Bronchial epithelial cell (primary cell): Measurements from ENCODE around the gene OGG1. TPM values are rescaled to one million over a fixed set of nuclear protein-coding genes. Genes with fewer than 3 reads are reported as not detected.

Experiments used
- DNase-seq: peaks from one replicate; pipeline ENCODE4 v3.0.0-alpha.2; 2010; ENCODE audit warnings: low read depth
- FAIRE-seq: peaks from 2 replicates; lab custom pipeline; 2011; peaks lifted over from hg19 to GRCh38; lab: Jason Lieb, UNC
- H3K27me3 ChIP-seq: 2 replicates; pipeline ENCODE4 v1.5.1; 2011; ENCODE audit warnings: low read length; ENCODE audit not compliant: control insufficient read depth, insufficient read depth
- H3K36me3 ChIP-seq: 2 replicates; pipeline ENCODE4 v1.5.1; 2011; ENCODE audit warnings: low read length; ENCODE audit not compliant: control insufficient read depth, insufficient read depth
- H3K4me3 ChIP-seq: 2 replicates; pipeline ENCODE4 v1.5.1; 2011; ENCODE audit warnings: mild to moderate bottlenecking, low read depth, low read length, control low read depth
- CTCF ChIP-seq: IDR thresholded peaks from 2 replicates; pipeline ENCODE4 v1.5.1; 2011; ENCODE audit warnings: mild to moderate bottlenecking, moderate library complexity, low read length, control low read depth, inconsistent platforms; ENCODE audit not compliant: insufficient read depth, severe bottlenecking
- total RNA-seq: library from RNA; depleted of rRNA; stranded (reverse); fragments of >200 nt; gene quantifications from 2 replicates; pipeline ENCODE4 v1.2.1, GENCODE V29; 2014

The OGG1 gene
- total RNA-seq, 1 donor from 2014 or later, result 21.6 TPM

DNA sequence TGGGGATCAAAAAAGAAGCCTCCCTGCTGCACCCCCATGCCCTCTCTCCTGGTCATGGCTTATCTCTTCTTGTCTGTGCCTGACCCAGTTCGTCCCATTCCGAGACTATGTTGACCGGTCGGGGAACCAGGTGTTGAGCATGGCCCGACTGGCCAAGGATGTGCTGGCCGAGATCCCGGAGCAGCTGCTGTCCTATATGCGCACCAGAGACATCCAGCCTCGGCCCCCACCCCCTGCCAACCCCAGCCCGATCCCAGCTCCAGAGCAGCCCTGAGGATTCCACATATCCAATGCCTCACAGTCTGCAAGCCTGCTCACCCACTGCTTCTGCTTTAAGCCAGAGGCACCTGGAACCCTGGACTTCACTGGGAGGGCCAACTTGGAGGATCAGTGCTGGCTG is 20.3 kb upstream of the OGG1 start:
- Histone ChIP-seq H3K36me3 (peaks cover 3% of the 10 kb centered on the region), H3K27me3 (peaks cover under 1% of the 10 kb centered on the region), H3K4me3 (no peak overlapping the region)
- no peak for TF ChIP-seq CTCF
- no peak for DNase-seq
- no peak for FAIRE-seq

GRCh38 chr3:9730657-9731205 is 19.0 kb upstream of the OGG1 start:
- peaks cover 7% of the 10 kb centered on the region for H3K36me3 ChIP-seq
- FAIRE-seq (no peak), DNase-seq (no peak)
- peak overlapping the region; percentile 86 for H3K4me3 ChIP-seq
- no peak for TF ChIP-seq CTCF
- no peaks in the 10 kb centered on the region for H3K27me3 ChIP-seq

DNA sequence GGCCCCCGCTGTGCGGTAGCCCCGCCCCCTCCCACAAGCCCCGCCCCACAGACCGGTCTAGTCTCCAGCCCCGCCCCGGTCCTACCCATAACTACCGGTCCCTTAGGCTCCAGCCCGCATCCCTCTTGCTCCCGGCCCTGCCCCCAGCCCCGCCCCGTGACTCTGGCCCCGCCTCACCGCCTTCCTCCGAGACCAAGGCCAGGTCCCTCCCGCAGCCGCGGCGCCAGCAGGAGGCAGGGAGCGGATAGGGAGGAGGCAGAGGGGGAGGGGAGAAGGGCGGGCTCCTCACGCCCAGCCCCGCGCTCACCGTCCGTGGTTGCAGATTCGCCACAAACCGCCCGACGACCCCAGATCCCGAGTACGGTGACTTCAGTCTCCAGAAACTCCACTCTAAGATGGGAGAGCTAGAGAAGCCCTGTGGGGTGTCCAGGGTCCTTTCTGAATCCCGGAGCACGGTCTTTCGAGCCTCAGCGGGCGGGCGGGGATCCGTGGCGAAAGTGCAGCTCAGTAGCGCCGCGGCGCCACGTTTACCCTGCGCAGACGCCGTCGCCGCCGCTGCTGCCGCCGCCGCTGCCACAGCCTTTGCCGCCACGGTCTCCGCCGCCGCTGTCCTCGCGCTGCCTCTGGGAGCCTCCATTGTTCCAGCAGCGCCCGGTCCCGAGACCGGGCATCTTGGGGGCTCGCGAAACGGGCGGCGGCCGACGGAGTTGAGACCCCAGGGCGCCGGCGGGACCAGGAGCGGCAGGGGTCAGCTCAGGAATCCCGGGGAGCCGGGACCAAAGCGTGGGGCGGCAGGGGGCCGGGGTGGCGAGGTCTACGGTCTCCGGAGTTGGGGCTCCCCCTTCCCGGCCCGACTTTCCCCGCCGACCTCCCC is 18.3 kb upstream of the OGG1 start, which contains the start of gene BRPF1:
Gene BRPF1 (plus strand): TSS at position 530 of the 874 bp plus-strand sequence. CDS start 2,406 bp downstream, outside the sequence.
- DNase-seq (peak; percentile 92), FAIRE-seq (no peak)
- peaks cover 9% of the 10 kb centered on the region for H3K36me3 ChIP-seq
- no peaks in the 10 kb centered on the region for H3K27me3 ChIP-seq
- peak within 1 kb of the TSS; percentile 86 for H3K4me3 ChIP-seq
- TF ChIP-seq CTCF, result peak; percentile 24

GRCh38 chr3:9732080-9732739 is 17.5 kb upstream of the OGG1 start:
- Histone ChIP-seq H3K27me3 (no peaks in the 10 kb centered on the region), H3K36me3 (peaks cover 14% of the 10 kb centered on the region), H3K4me3 (peak overlapping the region; percentile 86)
- TF ChIP-seq CTCF, result no peak
- FAIRE-seq, result no peak
- DNase-seq, result no peak

GRCh38 chr3:9732740-9733115 is 17.0 kb upstream of the OGG1 start:
- peak overlapping the region; percentile 86 for H3K4me3 ChIP-seq
- TF ChIP-seq CTCF, result peak; percentile 11
- FAIRE-seq, result no peak
- H3K36me3 ChIP-seq, result peaks cover 14% of the 10 kb centered on the region
- DNase-seq, result no peak
- no peaks in the 10 kb centered on the region for H3K27me3 ChIP-seq
